A673 (cell line): Measurements from ENCODE around the gene BTBD16. TPM values are rescaled to one million over a fixed set of nuclear protein-coding genes. Genes with fewer than 3 reads are reported as not detected.
A peak's percentile ranks its signal among the peaks of the same experiment; 100 is the strongest.

Experiments used
- BruUV-seq: library from RNA; stranded (reverse); fragments of 400-500 nt; replicated peaks from 2 replicates; lab custom pipeline; 2021; lab: Mats Ljungman, UMichigan
- CTCF ChIA-PET: fragments of 300-600 bp; sonication (Branson Sonifier 250); formaldehyde crosslinking; loops from one replicate; lab custom pipeline; 2022; ENCODE audit warnings: antibody characterized with exemption; lab: Charles Lee
- POLR2A ChIA-PET: fragments of 300-600 bp; sonication (Branson Sonifier 250); formaldehyde crosslinking; loops from one replicate; lab custom pipeline; 2022; ENCODE audit warnings: antibody characterized with exemption; ENCODE audit not compliant: low non-redundant PET; lab: Charles Lee
- DNase-seq: peaks from one replicate; pipeline ENCODE4 v3.0.0-alpha.2; 2015; ENCODE audit warnings: low spot score
- H3K27ac ChIP-seq: fragments of 200-600 bp; sonication (generic); 2 replicates; pipeline ENCODE4 v1.5.1; 2016; ENCODE audit warnings: mixed run types, low read depth, mild to moderate bottlenecking, mixed read lengths, antibody characterized with exemption, low read length; ENCODE audit not compliant: poor library complexity, severe bottlenecking
- H3K27me3 ChIP-seq: fragments of 200-600 bp; sonication (generic); replicated peaks from 2 replicates; pipeline ENCODE4 v1.6.1; 2017; ENCODE audit warnings: mixed run types, low read depth, mild to moderate bottlenecking, mixed read lengths, antibody characterized with exemption, low read length; ENCODE audit not compliant: insufficient read depth, poor library complexity
- H3K36me3 ChIP-seq: fragments of 200-600 bp; sonication (generic); 2 replicates; pipeline ENCODE4 v1.6.1; 2016; ENCODE audit warnings: mixed run types, mild to moderate bottlenecking, mixed read lengths, antibody characterized with exemption, low read length; ENCODE audit not compliant: insufficient read depth, poor library complexity, severe bottlenecking
- H3K4me1 ChIP-seq: fragments of 200-600 bp; sonication (generic); 2 replicates; pipeline ENCODE4 v1.6.1; 2017; ENCODE audit warnings: mixed run types, mild to moderate bottlenecking, mixed read lengths, antibody characterized with exemption, low read length; ENCODE audit not compliant: insufficient read depth, poor library complexity, severe bottlenecking
- H3K4me3 ChIP-seq: fragments of 200-600 bp; sonication (generic); 2 replicates; pipeline ENCODE4 v1.5.1; 2016; ENCODE audit warnings: low read depth, mixed run types, mild to moderate bottlenecking, mixed read lengths, low read length; ENCODE audit not compliant: poor library complexity, severe bottlenecking
- H3K9me3 ChIP-seq: fragments of 200-600 bp; sonication (generic); 2 replicates; pipeline ENCODE4 v1.6.1; 2016; ENCODE audit warnings: mixed run types, low read depth, mild to moderate bottlenecking, mixed read lengths, antibody characterized with exemption, low read length; ENCODE audit not compliant: poor library complexity, severe bottlenecking
- EZH2 ChIP-seq: fragments of 200-600 bp; sonication (generic); IDR thresholded peaks from 2 replicates; pipeline ENCODE4 v1.6.1; 2017; ENCODE audit warnings: borderline replicate concordance, low read depth, mild to moderate bottlenecking, mixed read lengths, antibody characterized with exemption, low read length; ENCODE audit not compliant: poor library complexity, severe bottlenecking
- intact Hi-C: fragments of 100-400 bp; cut with micrococcal nuclease; formaldehyde crosslinking; loops from one replicate; pipeline ENCODE4 v1.10.0; 2022; ENCODE audit not compliant: unreplicated experiment
- total RNA-seq: library from RNA; stranded (reverse); gene quantifications from 2 replicates; pipeline ENCODE4 v1.2.3, GENCODE V29; 2021
- TF ChIP-seq, protein P1 (sequence below): fragments of 300-800, 200-600 bp; sonication (generic); conservative IDR thresholded peaks from 2 replicates; pipeline ENCODE4 v1.5.1; 2017; ENCODE audit warnings: low read depth, mild to moderate bottlenecking, antibody characterized with exemption, low read length, moderate library complexity, mixed read lengths

Gene BTBD16
- total RNA-seq, 1 experiment from 2014 or later, result not detected

DNA sequence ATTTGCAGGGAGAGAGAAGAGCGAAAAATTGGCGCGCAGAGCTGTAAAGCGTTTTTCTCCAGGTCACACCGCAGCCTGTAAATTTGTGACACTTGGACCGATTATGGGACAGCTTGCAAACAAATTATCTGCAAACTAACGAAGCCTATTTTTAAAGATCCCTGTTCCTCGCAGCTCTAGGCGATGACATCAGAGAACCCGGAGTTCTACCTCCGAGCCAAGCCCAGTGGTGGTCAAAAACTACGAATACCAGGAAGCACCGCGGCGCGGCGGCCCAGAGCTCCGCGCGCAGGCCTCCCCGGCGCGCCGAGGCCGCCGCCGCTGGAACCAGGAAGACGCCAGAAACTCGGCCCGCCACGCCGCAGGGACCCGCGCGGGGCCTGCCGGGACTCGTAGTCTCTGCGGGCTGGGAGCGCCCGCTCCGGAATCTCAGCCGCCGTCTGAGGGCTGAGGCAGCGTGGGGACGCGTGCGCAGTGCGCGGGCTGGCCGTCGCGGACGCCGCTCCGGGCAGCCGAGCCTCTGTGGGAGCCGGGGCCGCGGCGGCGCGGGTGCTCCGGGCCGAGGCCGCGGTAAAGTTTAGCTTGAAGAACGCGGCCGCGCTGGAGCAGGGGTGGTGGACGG is 103.3 kb downstream of the BTBD16 start, which contains the start of gene PLEKHA1:
Gene PLEKHA1, plus strand, starts transcription at position 472 of the 622 bp plus-strand sequence. CDS start 18,493 bp downstream, outside the sequence.
- peak within 1 kb of the TSS; percentile 67 for H3K4me3 ChIP-seq
- no peaks in the 10 kb centered on the region for H3K36me3 ChIP-seq
- intact Hi-C loops, result no loop called here
- CTCF ChIA-PET, result interaction anchor here (0.7 to 1.9 kb wide), 2 partner anchors 76 to 1281 kb away, joined by 3 to 10 read pairs; no protein-coding TSS in a partner anchor
- no TSS peak for BruUV-seq
- peak; percentile 98 for DNase-seq
- TF ChIP-seq EZH2, result no peak
- TF ChIP-seq, protein P1, sequence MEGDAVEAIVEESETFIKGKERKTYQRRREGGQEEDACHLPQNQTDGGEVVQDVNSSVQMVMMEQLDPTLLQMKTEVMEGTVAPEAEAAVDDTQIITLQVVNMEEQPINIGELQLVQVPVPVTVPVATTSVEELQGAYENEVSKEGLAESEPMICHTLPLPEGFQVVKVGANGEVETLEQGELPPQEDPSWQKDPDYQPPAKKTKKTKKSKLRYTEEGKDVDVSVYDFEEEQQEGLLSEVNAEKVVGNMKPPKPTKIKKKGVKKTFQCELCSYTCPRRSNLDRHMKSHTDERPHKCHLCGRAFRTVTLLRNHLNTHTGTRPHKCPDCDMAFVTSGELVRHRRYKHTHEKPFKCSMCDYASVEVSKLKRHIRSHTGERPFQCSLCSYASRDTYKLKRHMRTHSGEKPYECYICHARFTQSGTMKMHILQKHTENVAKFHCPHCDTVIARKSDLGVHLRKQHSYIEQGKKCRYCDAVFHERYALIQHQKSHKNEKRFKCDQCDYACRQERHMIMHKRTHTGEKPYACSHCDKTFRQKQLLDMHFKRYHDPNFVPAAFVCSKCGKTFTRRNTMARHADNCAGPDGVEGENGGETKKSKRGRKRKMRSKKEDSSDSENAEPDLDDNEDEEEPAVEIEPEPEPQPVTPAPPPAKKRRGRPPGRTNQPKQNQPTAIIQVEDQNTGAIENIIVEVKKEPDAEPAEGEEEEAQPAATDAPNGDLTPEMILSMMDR, result no peak
- peaks cover 19% of the 10 kb centered on the region for H3K27me3 ChIP-seq
- H3K4me1 ChIP-seq, result peaks cover 9% of the 10 kb centered on the region
- H3K27ac ChIP-seq, result peak within 1 kb of the TSS; percentile 79
- H3K9me3 ChIP-seq, result no peaks in the 10 kb centered on the region
- POLR2A ChIA-PET, result no interaction called here

DNA sequence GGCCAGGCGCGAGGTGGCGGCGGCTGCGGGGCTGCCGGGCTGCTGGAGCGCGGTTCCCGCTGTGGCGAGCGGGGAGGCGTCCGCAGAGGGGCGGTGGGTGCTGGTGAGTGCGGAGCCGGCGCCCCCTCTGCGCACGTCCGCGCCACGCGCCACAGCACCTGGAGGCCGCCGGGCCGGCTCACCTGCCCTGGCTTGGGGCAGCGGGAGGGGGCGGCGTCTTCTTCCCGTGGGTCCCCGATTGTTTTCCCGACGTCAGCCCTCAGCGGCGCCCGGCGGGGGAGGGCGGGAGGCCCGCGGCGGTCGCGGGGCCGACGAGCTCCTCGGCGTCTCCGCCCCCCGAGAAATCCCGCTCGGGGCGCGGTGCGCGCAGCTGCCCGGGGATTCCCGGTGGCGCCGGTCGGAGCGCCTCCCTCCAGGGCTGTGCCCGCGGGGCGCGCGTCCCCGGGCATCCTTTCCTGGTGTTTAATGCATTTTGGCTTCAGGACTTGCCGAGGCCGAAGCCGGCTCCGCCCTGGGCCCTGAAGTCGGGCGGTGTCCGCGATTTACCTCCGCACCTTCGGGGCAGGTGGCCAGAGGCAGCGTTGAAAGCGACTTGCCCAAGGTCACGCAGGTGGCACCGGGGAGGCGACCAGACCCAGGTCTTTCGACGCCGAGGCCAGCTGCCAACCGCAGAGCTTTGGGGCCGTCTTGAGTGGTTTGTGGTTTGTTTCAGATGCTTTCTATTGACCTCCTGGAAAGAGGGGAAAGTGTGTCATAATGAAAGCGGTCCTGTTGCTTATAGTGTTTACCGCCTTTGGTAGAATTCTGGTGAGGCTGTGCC is 104.0 kb downstream of the BTBD16 start:
- no peak for TF ChIP-seq EZH2
- TF ChIP-seq, protein P1, result no peak
- intact Hi-C loops, result no loop called here
- Histone ChIP-seq H3K27ac (peak overlapping the region; percentile 79), H3K36me3 (no peaks in the 10 kb centered on the region), H3K27me3 (peaks cover 19% of the 10 kb centered on the region), H3K4me1 (peaks cover 9% of the 10 kb centered on the region), H3K9me3 (no peaks in the 10 kb centered on the region), H3K4me3 (peak overlapping the region; percentile 67)
- no TSS peak for BruUV-seq
- POLR2A ChIA-PET, result no interaction called here
- DNase-seq, result peak; percentile 60
- CTCF ChIA-PET, result interaction anchor here (1.9 kb wide), 1 partner anchor 76 kb away, joined by 10 read pairs; no protein-coding TSS in a partner anchor

DNA sequence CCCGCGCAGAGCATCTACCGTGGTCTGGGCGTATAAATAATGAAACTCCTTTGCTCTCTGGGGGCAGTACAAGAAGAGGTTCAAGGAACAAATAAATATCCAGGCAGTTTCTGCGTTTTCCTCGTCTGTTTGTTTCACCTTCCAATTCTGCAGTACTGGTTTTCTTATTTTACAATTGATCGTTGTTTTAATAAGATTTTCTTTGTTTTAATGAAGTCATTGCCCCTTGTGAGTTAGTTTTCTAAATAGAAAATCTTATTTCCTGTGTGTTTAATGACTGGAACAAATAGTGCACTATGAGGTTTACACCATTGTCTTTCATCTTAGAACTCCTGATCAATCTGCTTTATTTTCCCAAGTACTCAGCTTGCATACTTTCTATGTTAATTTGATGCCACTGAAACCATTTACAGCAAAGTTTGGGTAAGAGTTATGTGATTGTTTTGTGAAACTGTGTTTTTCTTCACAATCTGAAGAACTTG is 104.6 kb downstream of the BTBD16 start:
- TF ChIP-seq, protein P1, result no peak
- no peak for TF ChIP-seq EZH2
- Histone ChIP-seq H3K27me3 (peaks cover 14% of the 10 kb centered on the region), H3K4me1 (peaks cover 9% of the 10 kb centered on the region), H3K36me3 (no peaks in the 10 kb centered on the region), H3K9me3 (no peaks in the 10 kb centered on the region), H3K27ac (peak overlapping the region; percentile 79), H3K4me3 (peak overlapping the region; percentile 67)
- intact Hi-C loops, result no loop called here
- ChIA-PET POLR2A (no interaction called here), CTCF (no interaction called here)
- no peak for DNase-seq
- BruUV-seq, result TSS peak; percentile 32
